ENCODE results near the gene RNF212. TPM values are rescaled to one million over a fixed set of nuclear protein-coding genes. Genes with fewer than 3 reads are reported as not detected.

RNF212 gene
- total and polyA plus RNA-seq, 10 of the 15 experiments (the other 5 are each of a cell fraction or from before 2014, with no cell fraction given): not detected

- Histone ChIP-seq H3K36me3 (ENCODE audit: control insufficient read depth in 2 of 2, insufficient read depth in 2 of 2, low read length in 1 of 2) (no peaks in the 10 kb centered on the region), H3K4me1 (ENCODE audit: control insufficient read depth, insufficient read depth, low read length) (peaks cover 13% of the 10 kb centered on the region), H3K4me2 (ENCODE audit: control insufficient read depth, insufficient read depth) (no peak overlapping the region), H2AFZ (ENCODE audit: control insufficient read depth, low read depth, low read length) (no peak overlapping the region), H4K20me1 (ENCODE audit: control insufficient read depth, insufficient read depth) (no peaks in the 10 kb centered on the region), H3K9me3 (replicated peaks; ENCODE audit: control insufficient read depth, insufficient read depth, low read length) (peaks cover 8% of the 10 kb centered on the region; the same call in 2 of the 3 replicates), H3K4me3 (no peak overlapping the region), H3K27me3 (replicated peaks in 1 of 2; ENCODE audit: control insufficient read depth in 2 of 2, insufficient read depth in 2 of 2, low read length in 1 of 2) (no peaks in the 10 kb centered on the region), H3K79me2 (ENCODE audit: control insufficient read depth, insufficient read depth, low read length) (no peaks in the 10 kb centered on the region), H3K9ac (ENCODE audit: control insufficient read depth, insufficient read depth, low read length) (no peak overlapping the region), H3K27ac (ENCODE audit: control insufficient read depth, insufficient read depth) (no peak overlapping the region)
- FAIRE-seq: no peak
- no peak for DNase-seq (ENCODE audit: low read depth, low spot score)
- ATAC-seq: no peak
- ChIA-PET RAD21 (ENCODE audit: unreplicated experiment) (no interaction called here), POLR2A (no interaction called here), CTCF (no interaction called here), SMC1A (ENCODE audit: uncharacterized antibody, unreplicated experiment) (no interaction called here)
- in situ Hi-C loops (cut with MboI): no loop called here
- TF ChIP-seq BACH1 (IDR thresholded peaks at IDR 0.05; ENCODE audit: borderline replicate concordance): no peak
- TF ChIP-seq MTA3 (IDR thresholded peaks at IDR 0.05; ENCODE audit: borderline replicate concordance, low read length): no peak
- TF ChIP-seq EP300 (IDR thresholded peaks at IDR 0.05; ENCODE audit: borderline replicate concordance in 1 of 2, control insufficient read depth in 1 of 2, low read depth in 2 of 2, low read length in 2 of 2): no peak
- intact Hi-C loops (cut with micrococcal nuclease; ENCODE audit: unreplicated experiment): no loop called here
- BruUV-seq (replicated peaks): no TSS peak
- 27% methylated on average over 1 of the region's 1 CpG for WGBS (ENCODE audit: insufficient coverage, insufficient replicate concordance, low lambda C conversion rate, missing lambda C conversion rate)
Observed at GRCh38 chr4:1160351-1160750, 47.0 kb upstream of the RNF212 start.

GRCh38 chr4:1156069-1156468 is 42.7 kb upstream of the RNF212 start:
- no peaks in the 10 kb centered on the region for H3K79me2 ChIP-seq (ENCODE audit: control insufficient read depth, insufficient read depth, low read length)
- no peak overlapping the region for H3K4me3 ChIP-seq
- no peaks in the 10 kb centered on the region for H4K20me1 ChIP-seq (ENCODE audit: control insufficient read depth, insufficient read depth)
- ChIA-PET POLR2A (no interaction called here), SMC1A (ENCODE audit: uncharacterized antibody, unreplicated experiment) (no interaction called here), CTCF (interaction anchor here (1.0 to 1.4 kb wide), 2 partner anchors 10 to 133 kb away, joined by 3 read pairs; no protein-coding TSS in a partner anchor), RAD21 (ENCODE audit: unreplicated experiment) (no interaction called here)
- WGBS (ENCODE audit: insufficient coverage, insufficient replicate concordance, low lambda C conversion rate, missing lambda C conversion rate): 38% methylated on average over 8 of the region's 8 CpGs
- no TSS peak for BruUV-seq (replicated peaks)
- no peak overlapping the region for H2AFZ ChIP-seq (ENCODE audit: control insufficient read depth, low read depth, low read length)
- no peaks in the 10 kb centered on the region for H3K36me3 ChIP-seq (ENCODE audit: control insufficient read depth in 2 of 2, insufficient read depth in 2 of 2, low read length in 1 of 2)
- peaks cover 6% of the 10 kb centered on the region for H3K4me1 ChIP-seq (ENCODE audit: control insufficient read depth, insufficient read depth, low read length)
- in situ Hi-C loops (cut with MboI) (no loop called here), intact Hi-C loops (cut with micrococcal nuclease; ENCODE audit: unreplicated experiment) (no loop called here)
- H3K9ac ChIP-seq (ENCODE audit: control insufficient read depth, insufficient read depth, low read length): no peak overlapping the region
- no peak for ATAC-seq
- peaks cover 9% of the 10 kb centered on the region; the same call in 2 of the 3 replicates for H3K9me3 ChIP-seq (replicated peaks; ENCODE audit: control insufficient read depth, insufficient read depth, low read length)
- DNase-seq (ENCODE audit: low read depth, low spot score): no peak
- H3K4me2 ChIP-seq (ENCODE audit: control insufficient read depth, insufficient read depth): no peak overlapping the region
- H3K27ac ChIP-seq (ENCODE audit: control insufficient read depth, insufficient read depth): no peak overlapping the region
- FAIRE-seq: no peak
- TF ChIP-seq BCL11A (IDR thresholded peaks at IDR 0.05; ENCODE audit: low read depth, low read length) (no peak), RAD51 (IDR thresholded peaks at IDR 0.05) (no peak), BACH1 (IDR thresholded peaks at IDR 0.05; ENCODE audit: borderline replicate concordance) (no peak), ZNF207 (IDR thresholded peaks at IDR 0.05; ENCODE audit: borderline replicate concordance) (no peak), MYB (IDR thresholded peaks at IDR 0.05; ENCODE audit: borderline replicate concordance, low read depth, low read length) (no peak)
- peaks cover 0 to 2% of the 10 kb centered on the region in 2 experiments; a peak in 2 of 4 replicates for H3K27me3 ChIP-seq (replicated peaks in 1 of 2; ENCODE audit: control insufficient read depth in 2 of 2, insufficient read depth in 2 of 2, low read length in 1 of 2)

Measured in GM12878 (cell line).